SKM-1 (cell line): ENCODE results near the gene CCDC195.
"Not testable (repeated sequence)": the region's sequence is repeated elsewhere in the genome, so short reads cannot be mapped to it uniquely, and the experiment has no call there.

ENCODE experiments used
- DNase-seq: peaks from one replicate; lab custom pipeline; 2025; ENCODE audit not compliant: unreplicated experiment; lab: John Stamatoyannopoulos, UW

The CCDC195 gene

DNA sequence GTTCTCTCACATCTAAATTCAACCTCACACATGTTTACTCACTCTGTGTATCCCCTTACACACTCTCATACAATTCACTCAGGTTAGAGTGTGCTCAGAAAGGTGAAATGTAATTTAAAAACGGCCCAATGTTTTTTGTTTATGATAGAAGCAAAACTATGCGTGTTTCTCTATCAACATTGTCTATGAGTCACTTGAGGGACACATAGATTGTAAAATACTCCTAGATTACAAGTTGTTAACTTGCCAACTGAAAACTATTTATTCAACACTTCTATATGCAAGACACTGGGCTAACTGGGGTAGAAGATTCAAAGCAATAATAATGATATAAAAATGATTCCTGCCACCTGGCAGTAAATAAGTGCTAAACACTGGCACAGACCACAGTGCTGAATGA is 24.6 kb downstream of the CCDC195 start:
- DNase-seq: no peak

DNA sequence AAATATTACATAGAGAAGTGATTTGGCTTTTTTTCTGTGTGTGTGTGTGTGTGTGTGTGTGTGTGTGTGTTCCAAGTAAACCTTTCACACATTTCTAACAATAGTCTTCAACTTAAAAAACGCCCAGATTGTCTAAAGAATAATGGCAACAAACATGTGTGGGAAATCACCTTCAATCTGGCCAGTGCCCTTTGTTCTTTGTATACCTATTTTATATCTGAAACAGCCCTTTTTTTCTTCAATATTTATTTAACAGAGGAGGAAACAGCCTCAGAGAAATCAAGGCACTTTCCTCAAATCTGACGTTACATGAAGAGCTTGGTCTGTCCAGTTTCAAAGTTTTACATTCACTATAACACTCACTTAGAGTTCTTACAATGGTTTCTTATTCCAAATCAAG is 25.3 kb downstream of the CCDC195 start:
- DNase-seq: no peak

DNA sequence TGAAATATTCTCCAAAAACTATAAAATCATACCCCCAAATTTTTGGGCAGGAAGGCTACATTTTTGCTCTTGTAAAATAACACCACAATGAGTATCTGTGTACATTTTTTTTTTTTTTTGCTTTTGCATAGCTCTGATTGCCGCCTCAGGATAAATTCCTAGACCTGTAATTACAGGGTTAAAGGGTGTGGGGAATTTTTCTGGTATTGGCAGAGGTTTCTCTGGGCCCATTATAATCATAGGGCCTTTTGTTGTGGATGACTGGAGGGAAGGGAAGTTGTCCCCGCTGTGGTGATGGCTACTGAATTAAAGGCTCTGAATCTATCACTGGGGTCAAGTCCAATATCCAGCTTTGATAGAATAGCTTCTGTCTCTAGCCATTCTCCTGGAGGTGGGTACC is 26.6 kb downstream of the CCDC195 start:
- no peak for DNase-seq

DNA sequence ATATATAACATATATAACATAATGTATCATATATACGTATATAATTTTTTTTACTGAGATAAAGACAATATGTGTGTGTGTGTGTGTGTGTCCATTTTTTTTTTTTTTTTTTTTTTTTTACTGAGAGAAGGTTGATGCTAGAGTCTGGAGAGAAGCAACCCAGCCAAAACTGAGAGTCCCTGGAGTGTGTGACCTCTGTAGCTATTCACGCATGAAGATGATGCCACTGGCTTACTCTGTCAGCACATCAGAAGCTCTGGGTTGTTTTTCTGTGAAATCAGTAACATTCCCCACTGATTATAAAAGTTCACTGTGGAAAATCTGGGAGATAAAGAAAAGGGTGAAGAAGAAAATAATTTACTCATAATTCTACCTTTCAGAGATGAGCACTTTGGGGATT is 27.2 kb downstream of the CCDC195 start:
- DNase-seq: no peak

DNA sequence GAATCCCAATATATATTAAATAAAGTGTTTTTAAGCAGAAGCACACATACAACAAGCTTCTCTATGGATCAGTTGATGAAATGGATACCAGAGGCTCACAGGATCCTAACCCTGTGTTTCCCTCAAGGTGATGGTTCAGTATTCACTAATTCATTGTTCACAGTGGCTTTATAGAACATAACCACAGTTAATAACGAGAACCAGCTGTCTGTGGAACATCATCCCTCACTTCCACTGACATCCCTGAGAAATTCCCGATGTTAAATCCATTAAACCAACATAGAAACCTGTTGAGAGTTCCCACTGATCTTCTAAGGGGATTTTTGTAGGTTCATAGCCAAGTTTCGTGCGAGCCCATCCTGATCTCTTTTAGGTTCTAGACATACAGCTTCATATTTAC is 29.0 kb downstream of the CCDC195 start:
- no peak for DNase-seq

DNA sequence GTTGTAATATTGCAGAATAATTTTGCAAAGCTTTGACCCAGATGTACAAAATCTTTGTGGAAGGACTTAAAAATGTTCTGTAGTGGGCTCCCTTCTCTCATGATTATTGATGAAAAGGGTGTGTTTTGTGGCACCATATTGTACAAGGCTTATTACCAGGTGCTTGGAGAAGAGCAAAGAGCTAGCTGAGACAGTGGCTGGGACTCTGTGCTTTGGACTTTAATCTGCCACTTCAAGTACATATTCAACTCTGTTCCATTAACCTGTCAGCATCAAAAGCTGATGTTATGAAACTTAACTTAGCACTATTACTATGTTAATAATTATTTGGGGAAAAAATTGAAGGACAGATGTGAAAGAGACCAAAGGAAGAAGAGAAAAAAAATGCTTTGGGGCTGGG is 31.0 kb downstream of the CCDC195 start:
- no peak for DNase-seq

- no peak for DNase-seq
These were observed 34.0 kb downstream of the CCDC195 start for GRCh38 chr2:224682134-224682533.

- DNase-seq: no peak
These were observed 44.4 kb downstream of the CCDC195 start for GRCh38 chr2:224671731-224672130.

DNA sequence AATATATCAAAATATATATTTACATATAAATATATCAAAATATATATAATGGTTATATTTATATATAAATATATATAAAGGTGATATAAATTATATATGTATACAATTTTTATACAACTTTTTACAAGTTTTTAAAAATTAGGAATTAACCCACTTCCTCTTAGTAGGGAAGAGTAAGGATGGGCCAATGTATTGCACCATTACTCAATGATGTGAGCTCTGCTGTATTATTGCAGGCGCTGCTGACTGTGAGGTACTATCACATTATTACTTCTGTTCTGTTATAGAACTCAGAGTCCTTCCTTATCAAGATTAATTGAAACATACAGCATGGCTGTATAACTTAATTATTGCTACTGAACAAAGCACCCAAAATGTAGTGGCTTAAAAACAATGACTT is 46.0 kb downstream of the CCDC195 start:
- DNase-seq: peak; percentile 12

DNA sequence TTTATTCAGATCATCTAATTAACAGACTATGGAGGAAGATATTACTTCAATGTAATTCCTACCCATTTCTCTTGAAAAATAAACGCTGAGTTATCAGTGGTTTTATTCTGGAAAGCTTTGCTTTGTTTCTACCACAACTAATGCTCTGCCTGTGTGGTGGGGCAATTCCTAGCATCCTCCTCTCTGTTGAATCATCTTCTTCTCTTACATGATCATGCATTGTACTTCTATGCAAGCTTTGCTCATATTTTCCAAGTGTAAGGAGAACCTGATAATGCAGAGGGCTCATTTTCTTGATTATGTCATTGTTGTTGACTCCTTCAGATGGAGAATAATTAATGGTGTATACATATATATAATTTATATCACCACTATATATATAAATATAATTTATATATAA is 46.7 kb downstream of the CCDC195 start:
- no peak for DNase-seq

DNA sequence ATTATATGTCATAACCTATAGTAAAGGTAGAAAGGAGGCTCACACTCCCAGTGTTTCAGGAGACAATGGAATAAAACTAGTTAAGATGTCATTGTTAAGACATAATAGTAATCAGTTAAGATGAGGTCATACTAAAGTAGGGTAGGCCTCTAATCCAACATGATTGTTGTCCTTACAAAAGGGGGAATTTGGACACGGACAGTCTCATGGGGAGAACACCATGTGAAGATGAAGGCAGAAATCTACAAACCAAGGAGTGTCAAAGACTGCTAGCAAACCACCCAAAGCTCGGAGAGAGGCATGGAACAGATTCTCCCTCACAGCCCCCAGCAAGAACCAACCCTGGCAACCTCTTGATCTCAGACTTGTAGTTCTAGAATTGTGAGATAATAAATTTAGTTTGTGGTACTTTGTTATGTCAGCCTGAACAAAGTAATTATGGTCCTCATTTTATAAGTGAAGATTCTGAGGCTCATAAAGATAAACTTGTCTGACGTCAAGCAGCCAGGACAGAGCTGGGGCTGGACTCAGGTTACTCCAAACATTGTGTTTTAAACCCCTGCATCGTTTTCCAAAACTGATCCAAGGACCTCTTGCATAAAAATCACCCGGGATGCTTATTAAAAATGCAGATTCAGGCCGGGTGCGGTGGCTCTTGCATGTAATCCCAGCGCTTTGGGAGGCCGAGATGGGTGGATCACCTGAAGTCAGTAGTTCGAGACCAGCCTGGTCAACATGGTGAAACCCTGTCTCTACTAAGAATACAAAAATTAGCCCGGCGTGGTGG is 47.8 kb downstream of the CCDC195 start:
- DNase-seq: no peak

DNA sequence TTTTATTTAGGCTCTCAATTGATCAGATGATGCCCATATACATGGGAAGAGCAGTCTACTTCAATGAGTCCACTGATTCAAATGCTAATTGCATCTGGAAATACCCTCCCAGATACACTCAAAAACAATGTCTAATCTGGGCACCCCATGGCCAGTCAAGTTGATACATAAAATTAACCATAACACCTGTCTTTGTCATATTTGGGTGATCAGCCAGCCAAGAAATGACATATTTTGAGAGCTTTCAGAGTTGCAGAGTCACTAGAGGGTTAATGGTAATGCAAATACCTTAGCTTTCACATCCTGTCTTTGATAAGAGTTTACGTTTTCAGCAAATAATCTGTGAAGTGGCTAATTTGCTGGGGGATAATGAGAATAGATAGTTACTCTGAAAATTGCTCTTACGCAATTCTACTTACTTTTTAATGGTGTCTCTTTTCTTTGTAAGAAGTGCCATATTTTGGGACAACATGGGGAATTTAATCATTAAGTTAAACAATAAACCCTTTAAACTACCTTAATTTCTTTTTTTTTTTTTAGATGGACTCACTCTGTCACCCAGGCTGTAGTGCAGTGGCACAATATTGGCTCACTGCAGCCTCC is 49.1 kb downstream of the CCDC195 start:
- no peak for DNase-seq

DNA sequence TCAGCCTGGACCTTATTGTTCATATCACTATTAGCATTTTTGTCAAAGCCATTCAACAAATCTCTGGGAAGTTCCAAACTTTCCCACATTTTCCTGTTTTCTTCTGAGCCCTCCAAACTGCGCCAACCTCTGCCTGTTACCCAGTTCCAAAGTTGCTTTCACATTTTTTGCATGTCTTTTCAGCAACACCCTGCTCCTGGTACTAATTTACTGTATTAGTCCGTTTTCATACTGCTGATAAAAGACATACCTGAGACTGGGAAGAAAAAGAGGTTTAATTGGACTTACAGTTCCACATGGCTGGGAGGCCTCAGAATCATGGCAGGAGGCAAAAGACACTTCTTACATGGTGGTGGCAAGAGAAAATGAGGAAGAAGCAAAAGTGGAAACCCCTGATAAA is 52.8 kb downstream of the CCDC195 start:
- DNase-seq: not testable (repeated sequence)

- DNase-seq: not testable (repeated sequence)
These were observed 54.5 kb downstream of the CCDC195 start for GRCh38 chr2:224661708-224662107.

- no peak for DNase-seq
These were observed 56.5 kb downstream of the CCDC195 start for GRCh38 chr2:224659714-224660113.

GRCh38 chr2:224658780-224659405 is 57.3 kb downstream of the CCDC195 start:
- DNase-seq: no peak

- DNase-seq: no peak
These were observed 58.8 kb downstream of the CCDC195 start for GRCh38 chr2:224657349-224657748.

DNA sequence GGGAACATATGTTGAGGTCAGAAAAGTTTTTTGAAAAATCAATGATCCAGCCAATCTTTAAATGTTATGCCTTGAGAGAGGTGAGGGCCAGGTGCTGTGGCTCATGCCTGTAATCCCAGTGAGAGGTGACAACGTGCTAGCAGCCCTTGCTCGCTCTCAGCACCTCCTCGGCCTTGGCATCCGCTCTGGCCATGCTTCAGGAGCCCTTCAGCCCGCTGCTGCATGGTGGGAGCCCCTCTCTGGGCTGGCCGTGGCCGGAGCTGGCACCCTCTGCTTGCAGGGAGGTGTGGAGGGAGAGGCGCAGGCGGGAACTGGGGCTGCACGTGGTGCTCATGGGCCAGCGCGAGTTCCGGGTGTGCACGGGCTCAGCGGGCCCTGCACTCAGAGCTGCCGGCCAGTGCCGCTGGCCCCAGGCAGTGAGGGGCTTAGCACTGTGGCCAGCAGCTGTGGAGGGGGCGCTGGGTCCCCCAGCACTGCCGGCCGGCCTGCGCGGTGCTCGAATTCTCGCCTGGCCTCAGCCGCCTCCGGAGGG is 61.1 kb downstream of the CCDC195 start:
- DNase-seq: no peak
